ENCODE measurements around the gene UBAP1. TPM values are rescaled to one million over a fixed set of nuclear protein-coding genes. Genes with fewer than 3 reads are reported as not detected.

UBAP1 gene
- total and polyA plus RNA-seq, 2 of the 4 experiments (the other 2 are of a cell fraction): 30.6 to 37.0 TPM

GRCh38 chr9:34187891-34188240, 9.0 kb downstream of the UBAP1 start:
- no peak overlapping the region for H2BK120ac ChIP-seq (ENCODE audit: low read depth, low read length)
- in situ Hi-C loops (cut with MboI; ENCODE audit: low sequenced_read_pairs) (no loop called here), dilution Hi-C loops (cut with HindIII; ENCODE audit: low sequenced_read_pairs, unreplicated experiment) (no loop called here), intact Hi-C loops (cut with micrococcal nuclease) (no loop called here)
- no peak overlapping the region for H2BK15ac ChIP-seq (ENCODE audit: low read depth, low read length)
- no peak overlapping the region for H3K4me3 ChIP-seq (ENCODE audit: insufficient read depth, low read depth, low read length)
- no peak overlapping the region for H3K4ac ChIP-seq (ENCODE audit: low read depth, low read length)
- H3K27me3 ChIP-seq (ENCODE audit: control insufficient read depth, insufficient read depth, low read length): no peaks in the 10 kb centered on the region
- H3K23ac ChIP-seq (ENCODE audit: low read depth, low read length): no peak overlapping the region
- no peak overlapping the region for H2BK5ac ChIP-seq (ENCODE audit: low read depth, low read length, poor library complexity, severe bottlenecking)
- H4K91ac ChIP-seq (ENCODE audit: insufficient read depth, low read depth, low read length): no peak overlapping the region
- H2AK5ac ChIP-seq (ENCODE audit: low read depth, low read length): no peak overlapping the region
- ChIA-PET POLR2A (ENCODE audit: unreplicated experiment) (no interaction called here), CTCF (no interaction called here)
- H3K27ac ChIP-seq (ENCODE audit: insufficient read depth, low read length): no peak overlapping the region
- no TSS peak for BruUV-seq (replicated peaks)
- no peak for DNase-seq
- peaks cover 4% of the 10 kb centered on the region for H3K36me3 ChIP-seq (ENCODE audit: control insufficient read depth, insufficient read depth, low read length)
- H3K9me3 ChIP-seq (ENCODE audit: control insufficient read depth, insufficient read depth, low read length): no peaks in the 10 kb centered on the region
- H4K5ac ChIP-seq (ENCODE audit: low read depth, low read length): no peak overlapping the region
- peaks cover 77% of the 10 kb centered on the region for H4K20me1 ChIP-seq (ENCODE audit: insufficient read depth, low read length)
- H3K4me2 ChIP-seq (ENCODE audit: low read depth, low read length): no peak overlapping the region
- H3K9ac ChIP-seq (ENCODE audit: low read depth, low read length): no peak overlapping the region
- H2BK20ac ChIP-seq (ENCODE audit: low read depth, low read length): no peak overlapping the region
- H3K14ac ChIP-seq (replicated peaks; ENCODE audit: low read depth, low read length): no peak overlapping the region
- H2AFZ ChIP-seq (replicated peaks; ENCODE audit: low read length, poor library complexity): no peak overlapping the region
- no peak for ATAC-seq (ENCODE audit: low read depth)
- no CpG with 5 or more reads among the region's 1 CpG for WGBS, 2 experiments (ENCODE audit: extremely low coverage in 2 of 2, insufficient read length in 1 of 2)
- H4K8ac ChIP-seq (ENCODE audit: low read depth in 2 of 2, low read length in 2 of 2): no peak overlapping the region
- H3K18ac ChIP-seq (ENCODE audit: low read depth, low read length): no peak overlapping the region
- H2AK9ac ChIP-seq (replicated peaks; ENCODE audit: low read depth, low read length, poor library complexity): no peak overlapping the region
- peaks cover 14% of the 10 kb centered on the region for H3K4me1 ChIP-seq (ENCODE audit: control insufficient read depth, insufficient read depth, low read length)
- H3K79me1 ChIP-seq (ENCODE audit: low read depth in 1 of 2, low read length in 2 of 2): peaks cover 14 to 68% of the 10 kb centered on the region in 2 experiments
- peaks cover 14% of the 10 kb centered on the region for H3K9me1 ChIP-seq (ENCODE audit: insufficient read depth, low read length)
- no peak overlapping the region for H3K56ac ChIP-seq (ENCODE audit: extremely low read depth, insufficient read depth, low read length)
- TF ChIP-seq USF2 (IDR thresholded peaks at IDR 0.05; ENCODE audit: low read depth, low read length): no peak
- TF ChIP-seq CTCF (conservative IDR thresholded peaks at IDR 0.05; ENCODE audit: low read depth, low read length): no peak
- TF ChIP-seq RAD21 (IDR thresholded peaks at IDR 0.05; ENCODE audit: low read length): no peak
- TF ChIP-seq MXI1 (IDR thresholded peaks at IDR 0.05; ENCODE audit: borderline replicate concordance, low read depth, low read length): no peak
- no peak for TF ChIP-seq FOS (IDR thresholded peaks at IDR 0.05; ENCODE audit: low read depth, low read length)
- TF ChIP-seq RFX5 (IDR thresholded peaks at IDR 0.05; ENCODE audit: low read depth, low read length): no peak
- no peak for TF ChIP-seq SMC3 (IDR thresholded peaks at IDR 0.05; ENCODE audit: low read depth, low read length)
- TF ChIP-seq CHD1 (IDR thresholded peaks at IDR 0.05; ENCODE audit: low read depth, low read length): no peak
- no peak for TF ChIP-seq MAFK (IDR thresholded peaks at IDR 0.05; ENCODE audit: low read depth, low read length)
- TF ChIP-seq CEBPB (IDR thresholded peaks at IDR 0.05; ENCODE audit: low read depth, low read length): no peak
- TF ChIP-seq RCOR1 (IDR thresholded peaks at IDR 0.05; ENCODE audit: insufficient replicate concordance, low read length): no peak
- no peak for TF ChIP-seq BHLHE40 (IDR thresholded peaks at IDR 0.05; ENCODE audit: low read depth, low read length)
- TF ChIP-seq ELK1 (IDR thresholded peaks at IDR 0.05; ENCODE audit: borderline replicate concordance, low read depth, low read length): no peak
- no peak for TF ChIP-seq MAZ (IDR thresholded peaks at IDR 0.05; ENCODE audit: borderline replicate concordance, low read depth, low read length)
- TF ChIP-seq NFE2L2 (IDR thresholded peaks at IDR 0.05; ENCODE audit: low read depth, low read length): no peak
- no peak for TF ChIP-seq POLR2A (IDR thresholded peaks at IDR 0.05; ENCODE audit: low read depth, low read length)

Measured in IMR-90 (cell line).